HG02588 (cell line): ENCODE results near the gene CNTNAP2.

ENCODE experiments used
- ATAC-seq: cut with Tn5 transposase; IDR thresholded peaks from one replicate; pipeline ENCODE4 v1.9.1; 2021; ENCODE audit warnings: mild to moderate bottlenecking, moderate library complexity; ENCODE audit not compliant: unreplicated experiment

Gene CNTNAP2

DNA sequence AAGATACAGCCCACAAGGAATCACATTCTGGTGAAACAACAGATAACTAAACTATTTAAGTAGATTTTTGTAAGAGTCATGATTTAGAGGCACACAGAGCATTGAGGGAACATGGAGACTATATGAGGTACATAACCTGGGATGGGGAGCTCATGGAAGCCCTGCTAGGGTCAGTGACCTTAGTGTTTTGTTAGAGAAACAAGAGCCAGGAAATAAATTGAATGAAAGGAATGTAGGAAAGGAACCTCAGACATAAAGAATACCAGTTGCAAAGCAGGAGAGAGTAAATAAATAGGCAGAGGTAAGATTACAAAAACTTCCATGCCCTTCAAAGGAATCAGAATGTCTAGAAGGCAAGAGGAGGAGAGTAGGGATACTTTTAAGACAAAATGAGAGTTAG lies 1076.9 kb downstream of the CNTNAP2 start:
- no peak for ATAC-seq

DNA sequence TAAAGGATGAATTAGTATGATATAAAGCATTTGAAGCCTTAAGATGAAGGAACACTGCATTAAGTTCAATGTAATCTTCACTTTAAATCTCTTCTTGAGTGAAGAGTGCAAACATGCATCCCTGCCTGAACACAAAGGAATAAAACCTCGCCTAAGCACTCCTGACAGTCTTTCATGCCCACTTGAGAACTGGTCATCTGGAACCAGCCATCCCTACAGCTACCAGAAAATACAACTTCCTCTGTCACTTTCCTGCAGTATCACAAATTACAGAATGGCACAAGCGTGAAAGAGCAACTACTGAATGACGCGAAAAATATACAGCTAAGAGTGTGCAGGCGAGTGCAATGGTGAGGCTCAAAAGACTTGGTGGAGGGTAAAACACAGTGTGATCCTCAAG lies 1079.9 kb downstream of the CNTNAP2 start:
- ATAC-seq, result no peak

DNA sequence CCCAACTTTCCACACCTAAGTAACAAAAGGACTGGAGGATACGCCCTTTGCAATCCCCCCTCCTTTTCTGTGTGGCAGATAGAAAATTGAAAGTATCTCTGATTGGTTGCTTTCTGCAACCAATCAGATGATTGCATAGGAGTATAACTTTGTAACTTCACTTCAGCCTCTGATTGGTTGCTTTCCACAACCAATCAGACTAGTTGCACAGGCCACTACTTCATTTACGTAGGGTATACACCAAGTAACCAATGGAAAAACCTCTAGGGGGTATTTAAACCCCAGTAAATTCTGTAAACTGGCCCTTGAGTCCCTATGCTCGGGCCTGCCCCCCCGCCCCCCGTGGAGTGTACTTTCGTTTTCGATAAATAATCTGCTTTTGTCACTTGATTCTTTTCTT lies 1080.4 kb downstream of the CNTNAP2 start:
- ATAC-seq, result no peak

DNA sequence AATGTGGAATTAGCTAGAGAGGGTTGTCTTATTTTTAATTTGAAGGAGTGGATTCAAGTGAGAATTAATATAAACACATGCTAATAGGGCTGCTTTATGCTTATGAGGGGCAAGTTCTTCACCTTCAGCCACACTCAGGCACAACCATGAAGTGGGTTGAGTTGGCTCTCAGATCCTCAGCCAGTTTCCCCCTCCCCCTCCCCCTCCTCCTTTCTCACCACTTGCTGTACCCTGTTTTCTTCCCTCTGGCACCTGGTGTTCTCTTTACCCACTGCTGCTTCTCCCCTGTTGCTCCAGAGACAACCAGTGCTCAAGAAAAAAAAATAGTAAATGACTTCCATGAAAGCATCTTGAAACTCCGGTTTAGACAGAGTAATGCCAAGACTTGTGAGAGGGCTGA lies 1083.3 kb downstream of the CNTNAP2 start:
- no peak for ATAC-seq

DNA sequence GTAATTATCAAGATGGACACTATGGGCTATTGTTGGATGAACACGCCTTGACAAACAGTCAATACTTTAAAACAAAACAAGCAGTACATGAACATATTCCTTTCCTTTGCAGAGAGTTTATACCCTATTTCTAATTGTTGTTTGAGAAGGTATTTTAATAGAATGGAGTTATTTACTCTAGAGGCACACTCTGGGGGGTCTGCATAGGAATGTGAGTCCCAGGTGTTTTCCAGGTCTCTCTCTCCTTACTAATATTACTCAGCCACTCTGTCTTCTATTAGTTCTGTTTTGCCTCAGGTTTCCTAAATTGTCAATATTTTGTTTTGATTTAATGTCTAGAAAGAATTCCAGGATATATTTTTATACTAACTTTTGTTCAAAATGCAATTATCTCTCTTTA lies 1091.4 kb downstream of the CNTNAP2 start:
- ATAC-seq, result no peak

DNA sequence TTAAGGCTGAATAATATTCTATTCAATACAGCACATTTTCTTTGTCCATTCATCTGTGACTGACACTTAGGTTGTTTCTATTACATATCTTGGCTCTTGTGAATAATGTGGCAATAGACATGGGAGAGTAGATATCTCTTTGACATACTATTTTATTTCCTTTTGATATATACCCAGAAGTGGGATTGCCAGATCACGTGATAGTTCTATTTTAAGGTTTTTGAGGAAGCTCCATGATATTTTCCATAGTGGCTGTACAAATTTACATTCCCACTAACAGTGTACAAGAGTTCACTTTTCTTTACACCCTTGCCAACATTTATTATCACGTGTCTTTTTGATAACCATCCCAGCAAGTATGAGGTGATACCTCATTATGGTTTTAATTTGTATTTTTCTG lies 1114.7 kb downstream of the CNTNAP2 start:
- no peak for ATAC-seq

DNA sequence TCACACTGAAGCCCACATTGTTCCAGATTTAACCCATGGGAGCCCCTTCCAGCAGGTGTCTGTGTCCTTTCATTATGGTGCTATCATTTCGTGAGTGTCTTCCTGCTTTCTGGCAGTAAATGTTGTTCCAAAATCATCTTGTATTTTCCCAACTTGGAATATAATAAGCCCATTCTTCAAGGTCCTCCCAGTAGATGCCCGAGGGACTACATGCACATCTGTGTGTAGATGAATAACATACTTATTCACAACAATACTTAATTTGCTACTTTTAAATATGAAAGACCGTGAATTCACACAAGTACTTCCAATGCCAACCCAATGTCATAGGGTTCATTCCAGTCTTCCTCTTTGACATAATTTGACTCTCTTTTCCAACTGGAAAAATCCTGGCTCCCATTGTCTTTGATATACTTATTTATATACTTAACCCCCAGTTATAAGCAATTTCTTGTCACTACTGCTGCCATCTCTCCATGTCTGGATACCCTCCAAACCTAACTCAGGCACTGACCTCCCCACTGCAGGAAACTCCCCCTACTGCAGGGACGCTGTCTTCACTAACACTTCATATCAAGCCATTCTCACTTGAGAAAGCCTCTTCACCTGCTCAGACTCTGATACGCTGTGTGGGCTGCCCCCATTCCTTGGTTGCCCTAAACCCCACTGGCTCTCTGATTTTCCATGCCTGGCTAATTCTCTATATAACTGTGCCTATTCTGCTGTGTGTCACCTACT lies 1119.2 kb downstream of the CNTNAP2 start:
- no peak for ATAC-seq

DNA sequence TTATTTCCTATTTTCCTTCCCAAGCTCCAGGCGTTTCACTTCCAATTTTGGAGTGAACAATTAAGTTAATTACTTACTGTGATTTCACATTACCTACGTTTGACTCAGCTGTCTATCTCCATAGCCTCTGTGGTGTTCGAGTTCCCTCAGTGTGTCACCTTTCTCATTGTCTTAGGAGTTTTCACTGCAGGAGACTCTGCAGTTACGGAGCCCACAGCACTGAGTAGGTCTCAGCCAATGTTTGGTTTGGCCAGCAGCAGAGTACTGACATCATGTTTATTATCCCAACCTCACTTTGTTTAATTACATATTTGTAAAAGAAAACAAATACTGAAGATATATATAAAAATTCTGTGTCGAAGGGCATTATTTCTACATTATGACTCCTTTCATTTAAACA lies 1123.9 kb downstream of the CNTNAP2 start:
- no peak for ATAC-seq

DNA sequence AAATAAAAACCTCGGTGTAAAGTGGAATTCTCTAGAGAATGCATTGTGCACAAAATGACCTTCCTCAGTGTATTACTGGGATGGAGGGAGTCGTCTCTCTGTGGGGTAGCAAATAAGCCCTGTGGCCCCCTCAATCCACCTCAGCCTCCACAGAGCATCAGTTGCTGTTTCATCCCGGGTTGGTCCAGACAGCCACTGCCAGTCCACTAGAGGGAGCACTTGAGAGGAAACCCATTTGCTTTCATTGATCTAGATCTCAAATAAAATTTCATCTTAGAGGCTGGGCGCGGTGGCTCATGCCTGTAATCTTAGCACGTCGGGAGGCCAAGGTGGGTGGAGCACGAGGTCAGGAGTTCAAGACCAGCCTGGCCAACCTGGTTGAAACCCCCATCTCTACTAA lies 1128.7 kb downstream of the CNTNAP2 start:
- ATAC-seq, result no peak

DNA sequence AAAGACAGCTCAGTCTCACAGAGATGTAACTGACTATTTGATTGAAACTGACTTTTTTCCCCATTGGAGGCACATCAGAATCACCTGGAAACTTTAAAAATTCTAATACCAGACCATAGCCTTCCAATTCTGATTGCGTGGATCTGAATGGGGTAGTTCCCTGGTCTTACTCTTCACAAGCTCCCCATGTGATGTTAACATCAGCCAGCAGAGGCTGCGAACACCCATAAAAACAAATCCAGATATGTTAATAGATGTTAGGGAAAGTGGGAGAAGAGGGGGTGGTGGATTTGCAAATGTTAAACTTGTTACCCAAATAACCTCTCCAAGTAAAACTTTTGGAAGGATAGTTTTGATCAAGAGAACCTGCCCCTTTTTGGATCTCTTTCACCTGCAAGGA lies 1133.4 kb downstream of the CNTNAP2 start:
- ATAC-seq, result no peak

DNA sequence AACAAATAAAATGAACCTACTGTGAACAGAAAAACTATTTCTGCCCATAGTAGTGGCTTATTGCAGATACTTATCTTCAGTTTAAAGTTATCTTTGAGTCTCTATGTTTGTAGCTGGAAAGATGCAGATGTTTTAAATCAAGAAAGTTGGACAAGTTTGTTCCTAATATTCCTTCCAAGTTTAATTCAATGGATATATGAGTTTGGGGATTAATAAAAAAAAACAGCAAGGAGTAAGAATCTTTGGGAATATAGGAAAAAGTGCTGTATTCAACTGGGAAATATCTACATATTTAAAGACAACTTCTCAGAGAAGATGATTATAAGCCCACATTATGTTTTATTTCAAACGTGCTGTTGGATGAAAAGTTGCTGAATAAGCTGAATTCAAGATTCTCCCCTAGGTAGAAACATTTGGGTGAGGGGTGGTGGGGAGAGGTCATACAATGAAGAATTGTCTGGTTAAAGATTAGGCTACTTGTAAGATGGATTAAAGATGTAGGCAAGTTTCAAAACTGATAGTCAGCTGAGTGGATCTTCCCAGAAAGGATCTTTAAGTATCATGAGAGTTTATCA lies 1135.2 kb downstream of the CNTNAP2 start:
- no peak for ATAC-seq

DNA sequence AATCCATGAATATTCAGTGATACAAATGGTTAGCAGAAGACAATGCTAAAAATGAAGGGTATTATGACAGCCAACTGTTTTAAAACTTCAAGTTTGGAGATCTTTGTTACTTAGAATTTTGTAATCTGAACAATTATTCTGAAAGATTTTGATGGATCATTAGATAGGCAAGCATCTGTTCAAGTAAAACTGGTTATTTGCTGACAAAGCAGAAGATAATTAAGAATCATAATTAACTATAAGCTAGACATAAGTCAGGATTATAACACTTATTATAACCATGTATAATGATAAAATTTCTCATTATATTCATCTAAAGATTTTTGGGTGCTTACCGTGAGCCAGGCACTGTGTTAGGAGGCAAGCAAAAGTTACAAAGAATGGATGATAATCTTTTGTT lies 1145.1 kb downstream of the CNTNAP2 start:
- ATAC-seq, result no peak

DNA sequence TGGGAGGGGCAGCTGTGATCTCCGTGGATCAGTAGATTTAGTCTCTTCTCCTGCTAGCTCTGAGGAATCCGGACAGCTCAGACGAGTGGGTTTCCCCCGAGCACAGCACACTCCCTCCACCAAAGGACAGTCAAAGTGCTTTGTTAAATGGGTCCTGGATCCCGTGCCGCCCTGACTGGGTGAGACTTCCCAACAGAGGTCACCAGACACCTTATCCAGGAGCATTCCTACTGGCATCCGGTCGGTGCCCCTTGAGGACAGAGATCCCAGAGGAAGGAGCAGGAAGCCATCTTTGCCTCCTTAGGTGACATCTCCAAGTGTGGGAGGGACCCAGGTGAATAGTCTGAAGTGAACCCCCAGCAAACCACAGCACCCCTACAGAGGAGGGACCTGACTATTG lies 1148.9 kb downstream of the CNTNAP2 start:
- no peak for ATAC-seq

DNA sequence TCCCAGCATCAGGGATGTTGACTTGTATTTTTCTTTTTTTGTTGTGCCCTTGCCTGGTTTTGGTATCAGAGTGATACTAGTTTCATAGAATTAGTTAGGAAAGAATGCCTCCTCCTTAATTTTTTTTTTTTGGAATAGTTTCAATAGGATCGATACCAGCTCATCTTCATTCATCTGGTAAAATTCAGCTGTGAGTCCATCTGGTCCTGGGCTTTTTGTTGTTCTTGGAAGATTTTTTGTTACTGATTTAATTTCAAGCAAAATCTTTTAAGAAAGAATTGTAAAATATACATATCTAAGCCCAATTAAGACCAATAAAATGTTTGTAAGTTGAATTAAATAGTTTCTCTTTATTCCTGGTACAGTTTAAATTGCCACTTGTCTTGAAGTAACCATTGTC lies 1159.5 kb downstream of the CNTNAP2 start:
- no peak for ATAC-seq

DNA sequence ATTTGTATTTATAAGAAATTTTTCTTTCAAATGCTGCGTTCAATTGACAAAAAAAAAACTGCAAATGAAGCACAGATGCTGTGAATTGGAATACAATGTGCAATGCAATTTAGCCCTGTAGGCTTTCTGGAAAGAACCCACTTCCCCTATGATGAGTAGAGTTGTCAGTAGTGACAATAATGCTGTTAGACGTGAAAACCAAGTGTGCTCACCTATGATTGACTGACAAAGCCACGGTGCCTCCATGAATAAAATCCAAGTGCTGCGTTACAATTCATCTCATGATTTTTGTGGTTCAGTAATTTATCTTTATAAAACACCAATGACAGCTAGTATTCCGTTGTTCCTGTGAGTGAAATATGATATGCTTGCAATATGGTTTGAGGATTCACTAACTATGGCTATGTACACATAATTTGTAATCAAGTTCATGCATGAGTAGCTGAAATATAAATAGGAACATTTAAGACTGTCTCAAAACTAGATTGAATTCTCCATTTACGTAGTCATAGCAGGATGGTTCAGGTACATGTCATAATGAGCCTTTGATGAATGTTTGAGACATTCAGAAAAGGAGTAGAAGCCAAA lies 1160.3 kb downstream of the CNTNAP2 start:
- ATAC-seq, result no peak

DNA sequence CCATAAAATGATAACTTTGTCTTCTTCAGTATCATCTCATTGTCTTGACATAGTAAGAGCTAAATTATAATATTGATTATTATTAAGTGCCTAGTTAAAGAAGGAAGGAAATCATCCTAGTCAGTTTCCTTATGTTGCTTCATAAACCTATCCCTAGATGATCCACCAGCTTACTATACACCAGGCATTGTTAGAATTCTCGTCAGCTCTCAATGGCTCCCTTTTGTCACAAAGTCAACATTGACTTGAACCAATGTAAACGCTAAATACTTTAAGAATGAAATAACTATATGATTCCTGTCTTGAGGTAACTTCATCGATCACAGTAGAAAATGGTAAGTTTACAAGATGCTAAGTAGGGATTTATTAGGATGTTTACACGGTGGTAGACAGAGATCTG lies 1162.9 kb downstream of the CNTNAP2 start:
- no peak for ATAC-seq

DNA sequence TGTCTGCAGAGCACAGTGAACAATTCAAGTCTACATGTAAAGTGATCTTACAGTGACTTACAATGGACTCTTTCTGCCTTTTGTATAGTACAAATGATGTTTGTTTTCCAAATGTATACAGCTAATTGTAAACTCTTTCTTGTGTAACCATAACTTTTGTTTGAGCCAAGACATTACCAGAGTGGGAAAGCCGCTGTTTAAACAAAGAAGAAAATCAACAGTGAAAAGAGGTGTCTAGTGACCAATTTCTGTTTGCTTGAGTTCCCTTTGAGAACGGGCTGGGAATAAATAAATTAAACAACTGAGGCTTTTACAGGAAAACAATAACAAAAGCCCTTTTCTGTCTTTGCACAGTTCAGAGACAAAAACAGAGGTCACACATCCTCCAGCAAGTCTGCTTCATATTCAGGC lies 1163.4 kb downstream of the CNTNAP2 start:
- no peak for ATAC-seq

DNA sequence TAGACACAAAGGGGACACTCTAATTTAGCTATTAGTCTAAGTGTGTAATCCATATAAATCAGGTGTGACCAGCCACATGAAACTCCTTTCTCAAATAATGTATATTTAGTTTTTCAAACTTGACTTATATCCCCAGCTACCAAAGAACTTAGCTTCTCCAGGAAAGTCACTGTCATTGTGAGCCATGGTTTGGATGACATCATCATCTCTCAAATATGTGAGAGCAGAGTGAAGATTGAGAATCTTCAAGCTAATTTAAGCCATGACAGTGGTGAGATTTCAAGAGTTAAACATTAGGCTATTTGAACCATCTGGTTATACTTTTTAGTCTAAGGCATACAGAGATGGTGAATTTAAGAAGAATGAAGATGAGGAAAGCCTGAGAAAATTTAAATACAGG lies 1165.6 kb downstream of the CNTNAP2 start:
- ATAC-seq, result no peak

DNA sequence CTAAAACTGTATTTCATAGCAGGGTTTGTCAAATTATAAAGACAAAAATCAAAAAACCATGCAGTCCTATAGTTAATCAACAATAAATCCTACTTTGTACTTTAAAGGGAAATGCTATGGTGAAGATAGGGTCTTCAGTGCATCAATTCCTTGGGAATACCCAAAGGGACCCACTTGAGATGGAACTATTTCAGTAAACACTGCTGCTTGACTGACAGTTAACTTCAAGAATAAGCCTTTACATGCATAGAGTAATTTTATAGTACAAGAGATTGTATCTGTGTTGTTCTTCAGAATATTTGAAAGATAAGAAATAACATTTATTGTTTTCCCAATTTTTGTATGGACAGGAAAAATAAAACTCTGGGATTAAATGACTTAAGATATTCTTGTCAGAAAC lies 1179.6 kb downstream of the CNTNAP2 start:
- ATAC-seq, result no peak

DNA sequence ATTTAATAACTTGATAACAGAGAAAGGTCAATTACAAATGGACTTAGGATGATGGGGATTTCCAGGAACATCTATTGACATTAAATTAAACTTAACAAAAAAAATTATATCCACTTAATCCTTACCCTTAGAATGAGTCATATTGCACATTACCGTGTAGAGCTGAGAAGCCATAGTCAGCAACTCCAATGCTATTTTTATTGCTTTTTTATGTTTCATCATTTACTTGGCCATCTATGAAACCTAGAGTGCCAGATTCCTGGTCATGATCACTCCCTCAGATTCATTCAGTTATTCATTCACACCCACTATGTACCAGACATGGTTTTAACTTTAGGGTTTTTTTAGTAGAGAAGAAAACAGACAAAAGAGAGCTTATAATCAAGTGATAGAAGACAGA lies 1180.4 kb downstream of the CNTNAP2 start:
- ATAC-seq, result no peak

DNA sequence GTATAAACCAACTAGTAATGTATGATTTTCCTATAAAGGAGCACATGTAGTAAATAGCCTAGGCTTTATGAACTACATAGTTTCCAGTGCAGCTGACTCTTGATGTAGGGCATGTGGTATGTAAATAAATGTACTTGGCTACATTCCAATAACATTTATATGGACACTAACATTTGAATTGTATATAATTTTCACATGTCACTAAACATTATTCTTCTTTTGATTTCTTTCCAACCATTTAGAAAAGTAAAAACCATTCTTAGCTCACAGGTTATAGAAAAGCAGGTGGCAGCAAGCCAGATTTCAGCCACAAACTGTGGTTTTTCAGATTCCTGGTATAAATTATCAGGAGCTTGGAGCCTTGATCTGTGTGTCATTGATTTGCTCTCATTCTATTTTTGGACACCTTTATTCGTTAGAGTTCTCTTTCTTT lies 1182.0 kb downstream of the CNTNAP2 start:
- ATAC-seq, result no peak

DNA sequence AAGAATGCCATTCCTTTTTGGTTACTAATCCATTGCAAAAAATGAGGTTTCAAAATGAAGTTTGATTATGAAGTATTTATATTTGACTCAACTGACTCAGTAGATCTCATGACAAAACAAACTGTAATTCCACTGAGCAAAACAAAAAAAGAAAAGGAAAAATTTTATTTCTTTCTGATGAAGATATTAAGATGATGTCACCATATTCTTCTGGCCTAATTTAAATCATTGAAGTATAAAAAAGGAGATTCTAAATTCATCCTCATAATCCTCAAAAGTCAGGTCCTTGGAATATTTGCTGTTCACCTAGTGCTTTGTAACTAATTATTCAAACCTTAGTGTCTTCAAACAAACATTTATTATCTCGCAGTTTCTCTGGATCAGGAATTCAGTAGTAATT lies 1183.7 kb downstream of the CNTNAP2 start:
- no peak for ATAC-seq

DNA sequence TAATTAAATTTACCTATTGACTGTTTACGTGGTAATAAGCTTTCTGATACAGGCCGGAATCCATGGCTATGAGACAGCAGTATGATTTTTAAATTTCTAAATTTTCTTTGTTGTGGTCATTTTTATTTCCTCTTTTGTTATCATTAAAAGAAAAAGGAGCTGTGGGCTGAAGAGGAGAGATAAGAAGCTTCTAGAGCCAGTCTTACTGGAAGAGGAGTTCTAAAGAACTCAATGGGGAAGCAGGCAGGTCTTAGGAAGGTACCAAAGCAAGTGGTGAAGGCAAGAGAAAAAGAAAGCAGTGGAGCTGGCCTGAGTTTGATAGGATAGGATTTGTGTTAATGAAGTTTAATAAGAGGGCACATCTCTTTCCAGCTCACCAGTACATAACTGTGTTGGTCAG lies 1187.8 kb downstream of the CNTNAP2 start:
- ATAC-seq, result no peak
